ENCODE data around the gene NDE1. TPM values are rescaled to one million over a fixed set of nuclear protein-coding genes. Genes with fewer than 3 reads are reported as not detected.

Gene NDE1
- total and polyA plus RNA-seq, 2 of the 8 experiments (the other 6 are each of a cell fraction or from before 2014, with no cell fraction given): 13.3 to 41.3 TPM

DNA sequence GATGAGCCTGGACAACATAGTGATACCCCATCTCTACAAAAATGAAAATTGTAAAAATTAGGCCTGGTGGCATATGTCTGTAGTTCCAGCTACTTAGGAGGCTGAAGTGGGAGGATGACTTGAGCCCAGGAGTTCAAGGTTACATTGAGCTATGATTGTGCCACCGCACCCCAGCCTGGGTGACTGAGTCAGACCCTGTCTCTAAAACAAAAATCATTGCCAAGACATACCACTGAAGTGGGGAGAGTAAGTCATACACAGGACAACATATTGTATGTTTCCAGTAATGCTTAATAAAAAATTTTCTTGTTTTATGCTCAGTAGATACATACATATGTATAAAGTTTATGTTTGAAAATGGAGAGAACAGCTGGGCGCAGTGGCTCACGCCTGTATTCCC lies 39.2 kb downstream of the NDE1 start:
- Histone ChIP-seq H3K4me3 (ENCODE audit: extremely low read depth in 1 of 4, insufficient read depth in 2 of 4, low read depth in 3 of 4, low read length in 4 of 4) (no peak overlapping the region), H2BK15ac (ENCODE audit: low read length) (no peak overlapping the region), H2AFZ (ENCODE audit: low read length) (no peak overlapping the region), H3K27ac (ENCODE audit: low read depth, low read length) (no peak overlapping the region), H3K4ac (replicated peaks; ENCODE audit: insufficient read length, low read depth, low read length) (no peak overlapping the region), H2BK120ac (replicated peaks; ENCODE audit: low read depth, low read length) (no peak overlapping the region), H3K9me3 (ENCODE audit: insufficient read depth in 2 of 2, low read depth in 1 of 2, low read length in 1 of 2) (no peaks in the 10 kb centered on the region), H3K23me2 (ENCODE audit: low read depth, low read length) (no peaks in the 10 kb centered on the region), H3K79me2 (ENCODE audit: control insufficient read depth in 1 of 2, insufficient read depth in 2 of 2, low read length in 2 of 2) (no peaks in the 10 kb centered on the region), H2BK12ac (ENCODE audit: low read depth, low read length) (no peak overlapping the region), H3K79me1 (ENCODE audit: low read depth, low read length) (no peaks in the 10 kb centered on the region), H3K36me3 (ENCODE audit: control insufficient read depth in 2 of 4, insufficient read depth in 4 of 4, low read length in 3 of 4) (peaks cover 0 to 19% (median 11%) of the 10 kb centered on the region in 4 experiments; a peak in 7 of 8 replicates), H4K91ac (replicated peaks; ENCODE audit: insufficient read length, low read length) (no peak overlapping the region), H2BK20ac (ENCODE audit: low read length) (no peak overlapping the region), H4K5ac (ENCODE audit: insufficient read length, low read depth, low read length) (no peak overlapping the region), H3K4me1 (replicated peaks in 1 of 4; ENCODE audit: control insufficient read depth in 3 of 4, insufficient read depth in 4 of 4, low read length in 3 of 4) (no peaks in the 10 kb centered on the region), H3K23ac (ENCODE audit: insufficient read length) (no peak overlapping the region), H3K4me2 (ENCODE audit: insufficient read depth in 1 of 2, low read depth in 2 of 2, low read length in 2 of 2) (no peak overlapping the region), H4K8ac (ENCODE audit: extremely low read depth, insufficient read depth, low read length) (no peak overlapping the region), H3K14ac (ENCODE audit: insufficient read length) (no peak overlapping the region), H3K27me3 (replicated peaks in 1 of 4; ENCODE audit: control insufficient read depth in 3 of 4, extremely low read depth in 1 of 4, insufficient read depth in 3 of 4, low read length in 3 of 4) (no peaks in the 10 kb centered on the region), H3K9ac (replicated peaks in 1 of 4; ENCODE audit: extremely low read depth in 1 of 4, low read depth in 3 of 4, low read length in 3 of 4) (no peak overlapping the region), H3K56ac (replicated peaks; ENCODE audit: insufficient read length, low read depth, low read length) (no peak overlapping the region), H2AK5ac (ENCODE audit: low read depth, low read length) (no peak overlapping the region), H3K18ac (ENCODE audit: extremely low read depth, low read length) (no peak overlapping the region), H4K20me1 (replicated peaks in 1 of 2; ENCODE audit: control insufficient read depth in 1 of 2, insufficient read depth in 2 of 2, low read length in 2 of 2) (peaks cover 2% of the 10 kb centered on the region in 2 experiments), H2BK5ac (ENCODE audit: low read depth, low read length) (no peak overlapping the region)
- FAIRE-seq: no peak
- ChIA-PET CTCF (ENCODE audit: partially characterized antibody) (interaction anchor here (0.6 to 1.0 kb wide), 2 partner anchors 67 to 308 kb away, joined by 3 to 4 read pairs; no protein-coding TSS in a partner anchor), POLR2A (ENCODE audit: partially characterized antibody) (no interaction called here)
- WGBS, 2 experiments (ENCODE audit: extremely low coverage in 1 of 2, insufficient coverage in 1 of 2, insufficient read length in 1 of 2, insufficient replicate concordance in 2 of 2, low coverage in 1 of 2, low lambda C conversion rate in 2 of 2, missing lambda C conversion rate in 1 of 2): 88% methylated on average over 3 of the region's 3 CpGs; no CpG with 5 or more reads in 1 of the 2 experiments
- no peak for DNase-seq (ENCODE audit: low read depth in 1 of 2, low spot score in 2 of 2)
- TF ChIP-seq NANOG (IDR thresholded peaks at IDR 0.05; ENCODE audit: insufficient read depth, low read depth, low read length, poor library complexity, severe bottlenecking) (no peak), SP4 (IDR thresholded peaks at IDR 0.05; ENCODE audit: low read length) (no peak), SIRT6 (IDR thresholded peaks at IDR 0.05; ENCODE audit: low read length) (no peak), BRCA1 (IDR thresholded peaks at IDR 0.05; ENCODE audit: low read depth, low read length) (no peak), TBP (IDR thresholded peaks at IDR 0.05; ENCODE audit: low read depth, low read length) (no peak), EGR1 (IDR thresholded peaks at IDR 0.05; ENCODE audit: borderline replicate concordance, low read depth, low read length) (no peak), HDAC2 (IDR thresholded peaks at IDR 0.05; ENCODE audit: borderline replicate concordance in 1 of 2, low read depth in 2 of 2, low read length in 2 of 2) (no peak), POLR2A (IDR thresholded peaks at IDR 0.05; ENCODE audit: control extremely low read depth in 1 of 2, low read depth in 2 of 2, low read length in 2 of 2) (no peak), CHD1 (IDR thresholded peaks at IDR 0.05; ENCODE audit: low read depth, low read length) (no peak), EP300 (IDR thresholded peaks at IDR 0.05; ENCODE audit: borderline replicate concordance in 1 of 2, low read depth in 2 of 2, low read length in 2 of 2) (no peak), CBX8 (IDR thresholded peaks at IDR 0.05; ENCODE audit: borderline replicate concordance, low read depth, low read length) (no peak), SAP30 (IDR thresholded peaks at IDR 0.05; ENCODE audit: insufficient read depth, insufficient replicate concordance, low read length) (no peak)
- TF ChIP-seq, protein P1, sequence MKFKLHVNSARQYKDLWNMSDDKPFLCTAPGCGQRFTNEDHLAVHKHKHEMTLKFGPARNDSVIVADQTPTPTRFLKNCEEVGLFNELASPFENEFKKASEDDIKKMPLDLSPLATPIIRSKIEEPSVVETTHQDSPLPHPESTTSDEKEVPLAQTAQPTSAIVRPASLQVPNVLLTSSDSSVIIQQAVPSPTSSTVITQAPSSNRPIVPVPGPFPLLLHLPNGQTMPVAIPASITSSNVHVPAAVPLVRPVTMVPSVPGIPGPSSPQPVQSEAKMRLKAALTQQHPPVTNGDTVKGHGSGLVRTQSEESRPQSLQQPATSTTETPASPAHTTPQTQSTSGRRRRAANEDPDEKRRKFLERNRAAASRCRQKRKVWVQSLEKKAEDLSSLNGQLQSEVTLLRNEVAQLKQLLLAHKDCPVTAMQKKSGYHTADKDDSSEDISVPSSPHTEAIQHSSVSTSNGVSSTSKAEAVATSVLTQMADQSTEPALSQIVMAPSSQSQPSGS (IDR thresholded peaks at IDR 0.05; ENCODE audit: low read length): no peak

All from H1 (cell line).